AG04450 (cell line): ENCODE measurements around the gene SLC1A7. TPM values are rescaled to one million over a fixed set of nuclear protein-coding genes. Genes with fewer than 3 reads are reported as not detected.

Source experiments
- CTCF ChIA-PET: fragments of 300-600, 350-600 bp; formaldehyde crosslinking; extraction: SDS; loops from one replicate; lab custom pipeline; 2022; ENCODE audit warnings: antibody characterized with exemption, inconsistent platforms; lab: Charles Lee
- POLR2A ChIA-PET: fragments of 350-600 bp; formaldehyde crosslinking; extraction: SDS; loops from one replicate; lab custom pipeline; 2021; ENCODE audit warnings: antibody characterized with exemption, inconsistent platforms; lab: Yijun Ruan, JAX
- DNase-seq: peaks from one replicate; pipeline ENCODE4 v3.0.0-alpha.2; 2011; ENCODE audit warnings: low read depth, low spot score
- H3K27ac ChIP-seq: one replicate; pipeline ENCODE4 v1.5.1; 2012; ENCODE audit warnings: low read depth, low read length, control low read depth
- H3K27me3 ChIP-seq: one replicate; pipeline ENCODE4 v1.6.0; 2012; ENCODE audit warnings: low read length; ENCODE audit not compliant: control insufficient read depth, insufficient read depth
- H3K4me3 ChIP-seq: 2 replicates; pipeline ENCODE4 v1.5.1; 2011; ENCODE audit warnings: mild to moderate bottlenecking, low read depth, low read length, control low read depth
- H3K9me3 ChIP-seq: 2 replicates; pipeline ENCODE4 v1.5.1; 2012; ENCODE audit warnings: low read length; ENCODE audit not compliant: control insufficient read depth, insufficient read depth
- polyA minus RNA-seq: library from RNA; depleted of rRNA, polyadenylated mRNA; stranded (reverse); fragments of >200 nt; gene quantifications from 2 replicates; pipeline ENCODE4 v1.2.3, GENCODE V29; 2011; rRNA and poly(A)+ RNA removed
- polyA plus RNA-seq: library from polyadenylated mRNA; depleted of rRNA; stranded (reverse); fragments of >200 nt; gene quantifications from 2 replicates; pipeline ENCODE4 v1.2.3, GENCODE V29; 2011; rRNA removed
- TF ChIP-seq, protein P1 (sequence below): IDR thresholded peaks from 2 replicates; pipeline ENCODE4 v1.5.1; 2011; ENCODE audit warnings: low read depth, low read length, control low read depth, inconsistent platforms

Gene SLC1A7
- 0.05 and 0.11 TPM in 2 replicates for polyA plus RNA-seq
- polyA minus RNA-seq, result not detected in 2 replicates

GRCh38 chr1:53142226-53142853 lies at the start of gene SLC1A7:
Gene SLC1A7, minus strand, starts transcription at chr1:53142638. Its CDS starts 189 bp downstream, at chr1:53142449.
- Histone ChIP-seq H3K27me3 (no peaks in the 10 kb centered on the region), H3K9me3 (peaks cover 3% of the 10 kb centered on the region; the same call in 1 of the 2 replicates), H3K27ac (no peak within 1 kb of the TSS), H3K4me3 (no peak within 1 kb of the TSS)
- POLR2A ChIA-PET, result no interaction called here
- TF ChIP-seq, protein P1, sequence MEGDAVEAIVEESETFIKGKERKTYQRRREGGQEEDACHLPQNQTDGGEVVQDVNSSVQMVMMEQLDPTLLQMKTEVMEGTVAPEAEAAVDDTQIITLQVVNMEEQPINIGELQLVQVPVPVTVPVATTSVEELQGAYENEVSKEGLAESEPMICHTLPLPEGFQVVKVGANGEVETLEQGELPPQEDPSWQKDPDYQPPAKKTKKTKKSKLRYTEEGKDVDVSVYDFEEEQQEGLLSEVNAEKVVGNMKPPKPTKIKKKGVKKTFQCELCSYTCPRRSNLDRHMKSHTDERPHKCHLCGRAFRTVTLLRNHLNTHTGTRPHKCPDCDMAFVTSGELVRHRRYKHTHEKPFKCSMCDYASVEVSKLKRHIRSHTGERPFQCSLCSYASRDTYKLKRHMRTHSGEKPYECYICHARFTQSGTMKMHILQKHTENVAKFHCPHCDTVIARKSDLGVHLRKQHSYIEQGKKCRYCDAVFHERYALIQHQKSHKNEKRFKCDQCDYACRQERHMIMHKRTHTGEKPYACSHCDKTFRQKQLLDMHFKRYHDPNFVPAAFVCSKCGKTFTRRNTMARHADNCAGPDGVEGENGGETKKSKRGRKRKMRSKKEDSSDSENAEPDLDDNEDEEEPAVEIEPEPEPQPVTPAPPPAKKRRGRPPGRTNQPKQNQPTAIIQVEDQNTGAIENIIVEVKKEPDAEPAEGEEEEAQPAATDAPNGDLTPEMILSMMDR, result no peak
- CTCF ChIA-PET, result no interaction called here
- no peak for DNase-seq

DNA sequence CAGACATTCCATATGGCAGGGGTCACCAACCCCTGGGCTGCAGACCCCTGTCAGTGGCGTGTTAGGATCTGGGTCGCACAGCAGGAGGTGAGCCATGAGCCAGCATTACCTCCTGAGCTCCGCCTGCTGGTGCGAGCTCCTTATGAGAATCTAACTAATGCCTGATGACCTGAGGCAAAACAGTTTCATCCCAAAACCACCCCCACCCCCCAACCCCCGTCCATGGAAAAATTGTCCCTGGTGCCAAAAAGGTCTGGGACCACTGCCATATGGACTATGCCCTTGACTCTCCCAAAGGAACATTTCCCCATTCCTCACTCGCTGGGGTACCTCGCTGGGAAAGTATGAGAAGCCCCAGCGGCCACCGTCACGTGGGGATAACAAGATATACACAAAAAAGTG lies 47.8 kb upstream of the SLC1A7 start:
- POLR2A ChIA-PET, result interaction anchor here (0.9 kb wide), 1 partner anchor 12 kb away, joined by 3 read pairs; no protein-coding TSS in a partner anchor
- no peak for DNase-seq
- Histone ChIP-seq H3K27ac (no peak overlapping the region), H3K27me3 (no peaks in the 10 kb centered on the region), H3K4me3 (no peak overlapping the region), H3K9me3 (no peaks in the 10 kb centered on the region)
- TF ChIP-seq, protein P1, result no peak
- CTCF ChIA-PET, result no interaction called here

GRCh38 chr1:53189061-53189460 lies 46.6 kb upstream of the SLC1A7 start:
- H3K27ac ChIP-seq, result no peak overlapping the region
- TF ChIP-seq, protein P1, result no peak
- no peaks in the 10 kb centered on the region for H3K9me3 ChIP-seq
- no peaks in the 10 kb centered on the region for H3K27me3 ChIP-seq
- no peak overlapping the region for H3K4me3 ChIP-seq
- POLR2A ChIA-PET, result no interaction called here
- CTCF ChIA-PET, result no interaction called here
- DNase-seq, result no peak

GRCh38 chr1:53188099-53188498 lies 45.7 kb upstream of the SLC1A7 start:
- CTCF ChIA-PET, result no interaction called here
- Histone ChIP-seq H3K4me3 (no peak overlapping the region), H3K27ac (no peak overlapping the region), H3K27me3 (no peaks in the 10 kb centered on the region), H3K9me3 (no peaks in the 10 kb centered on the region)
- DNase-seq, result no peak
- TF ChIP-seq, protein P1, result no peak
- POLR2A ChIA-PET, result no interaction called here

- H3K9me3 ChIP-seq, result no peaks in the 10 kb centered on the region
- CTCF ChIA-PET, result interaction anchor here (1.1 to 1.9 kb wide), 6 partner anchors 8 to 282 kb away, joined by 3 to 11 read pairs (median 3); partner anchors contain the start of gene CPT2
- H3K27ac ChIP-seq, result no peak overlapping the region
- POLR2A ChIA-PET, result no interaction called here
- H3K27me3 ChIP-seq, result no peaks in the 10 kb centered on the region
- TF ChIP-seq, protein P1, result no peak
- no peak overlapping the region for H3K4me3 ChIP-seq
- no peak for DNase-seq
Measured at GRCh38 chr1:53187401-53187800, 45.0 kb upstream of the SLC1A7 start.
